H1 (cell line): ENCODE measurements around the gene PPP1R15B. TPM values are rescaled to one million over a fixed set of nuclear protein-coding genes. Genes with fewer than 3 reads are reported as not detected.

Experiments
- CTCF ChIA-PET: fragments of 300-600 bp; sonication (Branson Sonifier 250); formaldehyde crosslinking; loops from one replicate; lab custom pipeline; 2021; ENCODE audit not compliant: partially characterized antibody; lab: Charles Lee
- POLR2A ChIA-PET: fragments of 300-600 bp; sonication (Branson Sonifier 250); formaldehyde crosslinking; loops from one replicate; lab custom pipeline; 2021; ENCODE audit warnings: inconsistent platforms; ENCODE audit not compliant: partially characterized antibody; lab: Charles Lee
- DNase-seq, 2 experiments: peaks; one replicate each; pipeline versions ENCODE4 v3.0.0 to v3.0.0-alpha.2; 2010 to 2022; ENCODE audit warnings: low spot score in 2 of 2, low read depth in 1 of 2, mixed read lengths in 1 of 2
- FAIRE-seq: peaks from 2 replicates; lab custom pipeline; 2011; peaks lifted over from hg19 to GRCh38; lab: Jason Lieb, UNC
- H2AFZ ChIP-seq: 2 replicates; pipeline ENCODE4 v1.8.1; 2012; ENCODE audit warnings: low read length, inconsistent platforms
- H2AK5ac ChIP-seq: 2 replicates; pipeline ENCODE4 v1.6.1; 2013; ENCODE audit warnings: low read depth, low read length
- H2BK120ac ChIP-seq: replicated peaks from 2 replicates; pipeline ENCODE3; 2013; ENCODE audit warnings: low read depth, low read length, inconsistent platforms
- H2BK12ac ChIP-seq: 2 replicates; pipeline ENCODE4 v1.6.1; 2013; ENCODE audit warnings: low read depth, low read length
- H2BK15ac ChIP-seq: 2 replicates; pipeline ENCODE4 v1.6.1; 2013; ENCODE audit warnings: low read length
- H2BK20ac ChIP-seq: 2 replicates; pipeline ENCODE4 v1.6.1; 2013; ENCODE audit warnings: low read length
- H2BK5ac ChIP-seq: 2 replicates; pipeline ENCODE4 v1.6.1; 2013; ENCODE audit warnings: low read depth, low read length
- H3K14ac ChIP-seq: 2 replicates; pipeline ENCODE4 v1.6.1; 2013; ENCODE audit warnings: inconsistent platforms; ENCODE audit not compliant: insufficient read length
- H3K18ac ChIP-seq: 2 replicates; pipeline ENCODE4 v1.6.1; 2013; ENCODE audit warnings: low read length; ENCODE audit errors: extremely low read depth
- H3K23ac ChIP-seq: 2 replicates; pipeline ENCODE4 v1.6.1; 2013; ENCODE audit warnings: inconsistent platforms; ENCODE audit not compliant: insufficient read length
- H3K23me2 ChIP-seq: 2 replicates; pipeline ENCODE4 v1.6.1; 2013; ENCODE audit warnings: low read depth, low read length
- H3K27ac ChIP-seq: 2 replicates; pipeline ENCODE4 v1.6.1; 2011; ENCODE audit warnings: low read depth, low read length, inconsistent platforms
- H3K27me3 ChIP-seq, 4 experiments: replicated peaks in 1 of 4; 1 replicate in 1 of 4; 2 replicates in 3 of 4; pipeline versions ENCODE4 v1.6.1 to v1.8.1; 2011 to 2013; ENCODE audit warnings: low read length in 3 of 4, mild to moderate bottlenecking in 3 of 4, inconsistent platforms in 2 of 4, mixed read lengths in 2 of 4, moderate library complexity in 1 of 4; ENCODE audit not compliant: control insufficient read depth in 3 of 4, insufficient read depth in 3 of 4; ENCODE audit errors: extremely low read depth in 1 of 4
- H3K36me3 ChIP-seq, 4 experiments: 2 replicates each; pipeline versions ENCODE4 v1.6.1 to v1.8.1; 2011 to 2013; ENCODE audit warnings: mild to moderate bottlenecking in 4 of 4, low read length in 3 of 4, moderate library complexity in 2 of 4, control low read depth in 1 of 4, inconsistent platforms in 1 of 4; ENCODE audit not compliant: insufficient read depth in 4 of 4, control insufficient read depth in 2 of 4
- H3K4ac ChIP-seq: replicated peaks from 2 replicates; pipeline ENCODE3; 2013; ENCODE audit warnings: low read length, low read depth, mixed read lengths, inconsistent platforms; ENCODE audit not compliant: insufficient read length
- H3K4me1 ChIP-seq, 4 experiments: replicated peaks in 1 of 4; 1 replicate in 1 of 4; 2 replicates in 3 of 4; pipeline versions ENCODE4 v1.6.1 to v1.8.1; 2011 to 2013; ENCODE audit warnings: low read length in 3 of 4, inconsistent platforms in 2 of 4, mixed read lengths in 1 of 4; ENCODE audit not compliant: insufficient read depth in 4 of 4, control insufficient read depth in 3 of 4
- H3K4me2 ChIP-seq, 2 experiments: 2 replicates each; pipeline versions ENCODE4 v1.6.1 to v1.8.1; 2011 to 2013; ENCODE audit warnings: low read depth in 2 of 2, low read length in 2 of 2, control low read depth in 1 of 2, inconsistent platforms in 1 of 2, mild to moderate bottlenecking in 1 of 2; ENCODE audit not compliant: insufficient read depth in 1 of 2
- H3K4me3 ChIP-seq, 4 experiments: fragments of 200-600, 300-600 bp in 1 of 4; sonication (generic), shearing (Covaris generic), sonication (Bioruptor Twin) in 1 of 4; 2 replicates each; pipeline versions ENCODE4 v1.5.1 to v1.8.1; 2011 to 2016; ENCODE audit warnings: low read length in 4 of 4, low read depth in 3 of 4, control low read depth in 2 of 4, inconsistent platforms in 2 of 4, mild to moderate bottlenecking in 2 of 4, mixed read lengths in 1 of 4, moderate library complexity in 1 of 4; ENCODE audit not compliant: insufficient read depth in 2 of 4; ENCODE audit errors: extremely low read depth in 1 of 4
- H3K56ac ChIP-seq: replicated peaks from 2 replicates; pipeline ENCODE3; 2013; ENCODE audit warnings: low read depth, mild to moderate bottlenecking, mixed read lengths, low read length, inconsistent platforms; ENCODE audit not compliant: insufficient read length
- H3K79me1 ChIP-seq: 2 replicates; pipeline ENCODE4 v1.6.1; 2013; ENCODE audit warnings: low read depth, low read length, control low read depth
- H3K79me2 ChIP-seq, 2 experiments: 2 replicates each; pipeline versions ENCODE4 v1.6.1 to v1.8.1; 2012 to 2013; ENCODE audit warnings: low read length in 2 of 2, mild to moderate bottlenecking in 2 of 2, inconsistent platforms in 1 of 2; ENCODE audit not compliant: insufficient read depth in 2 of 2, control insufficient read depth in 1 of 2
- H3K9ac ChIP-seq, 4 experiments: replicated peaks in 1 of 4; 1 replicate in 1 of 4; 2 replicates in 3 of 4; pipeline versions ENCODE4 v1.6.1 to v1.8.1; 2011 to 2013; ENCODE audit warnings: low read depth in 3 of 4, low read length in 3 of 4, control low read depth in 2 of 4, mild to moderate bottlenecking in 2 of 4, moderate library complexity in 2 of 4, inconsistent platforms in 1 of 4; ENCODE audit errors: extremely low read depth in 1 of 4
- H3K9me3 ChIP-seq, 2 experiments: 2 replicates each; pipeline versions ENCODE4 v1.6.1 to v1.8.1; 2012 to 2013; ENCODE audit warnings: mild to moderate bottlenecking in 2 of 2, moderate library complexity in 2 of 2, control low read depth in 1 of 2, inconsistent platforms in 1 of 2, low read depth in 1 of 2, low read length in 1 of 2, mixed read lengths in 1 of 2; ENCODE audit not compliant: insufficient read depth in 2 of 2
- H4K20me1 ChIP-seq, 2 experiments: replicated peaks in 1 of 2; 2 replicates each; pipeline versions ENCODE3 to v1.8.1; 2011 to 2013; ENCODE audit warnings: inconsistent platforms in 2 of 2, low read length in 2 of 2, mild to moderate bottlenecking in 1 of 2; ENCODE audit not compliant: insufficient read depth in 2 of 2, control insufficient read depth in 1 of 2
- H4K5ac ChIP-seq: 2 replicates; pipeline ENCODE4 v1.6.1; 2013; ENCODE audit warnings: low read length, low read depth, mixed read lengths, inconsistent platforms; ENCODE audit not compliant: insufficient read length
- H4K8ac ChIP-seq: 2 replicates; pipeline ENCODE4 v1.8.0; 2013; ENCODE audit warnings: mild to moderate bottlenecking, moderate library complexity, low read length, inconsistent platforms; ENCODE audit not compliant: insufficient read depth; ENCODE audit errors: extremely low read depth
- H4K91ac ChIP-seq: replicated peaks from 2 replicates; pipeline ENCODE3; 2013; ENCODE audit warnings: low read length, mixed read lengths, inconsistent platforms; ENCODE audit not compliant: insufficient read length
- BACH1 ChIP-seq: IDR thresholded peaks from 2 replicates; pipeline ENCODE4 v1.6.1; 2012; ENCODE audit warnings: low read length, improper control_type of control experiment
- CTBP2 ChIP-seq: IDR thresholded peaks from 2 replicates; pipeline ENCODE4 v1.7.0; 2011; ENCODE audit warnings: borderline replicate concordance, mild to moderate bottlenecking, moderate library complexity, mixed read lengths, low read length; ENCODE audit not compliant: insufficient read depth, insufficient read length
- EGR1 ChIP-seq: IDR thresholded peaks from 2 replicates; pipeline ENCODE4 v1.6.1; 2011; ENCODE audit warnings: low read depth, low read length, borderline replicate concordance
- FOSL1 ChIP-seq: IDR thresholded peaks from 2 replicates; pipeline ENCODE4 v1.6.1; 2011; ENCODE audit warnings: mild to moderate bottlenecking, low read depth, low read length, moderate library complexity; ENCODE audit not compliant: insufficient read depth
- JUN ChIP-seq: IDR thresholded peaks from 2 replicates; pipeline ENCODE4 v1.6.1; 2011; ENCODE audit warnings: low read depth, mild to moderate bottlenecking, improper control_type of control experiment, low read length
- JUND ChIP-seq: IDR thresholded peaks from 2 replicates; pipeline ENCODE4 v1.6.1; 2011; ENCODE audit warnings: mild to moderate bottlenecking, improper control_type of control experiment, low read length
- MAFK ChIP-seq: IDR thresholded peaks from 2 replicates; pipeline ENCODE4 v1.6.1; 2012; ENCODE audit warnings: low read depth, mild to moderate bottlenecking, improper control_type of control experiment, low read length
- PHF8 ChIP-seq: fragments of 200-600 bp; sonication (generic); conservative IDR thresholded peaks from 2 replicates; pipeline ENCODE4 v1.7.1; 2012; ENCODE audit warnings: low read depth, mild to moderate bottlenecking, inconsistent platforms, low read length, moderate library complexity
- POLR2AphosphoS5 ChIP-seq: IDR thresholded peaks from 2 replicates; pipeline ENCODE4 v1.6.1; 2011; ENCODE audit warnings: low read depth, low read length
- RNF2 ChIP-seq: fragments of 200-900, 300-1000 bp; sonication (generic); IDR thresholded peaks from 2 replicates; pipeline ENCODE4 v1.7.1; 2016; ENCODE audit warnings: borderline replicate concordance, low read depth, mild to moderate bottlenecking, antibody characterized with exemption, low read length; ENCODE audit not compliant: poor library complexity, severe bottlenecking; ENCODE audit errors: missing control alignments
- SIN3A ChIP-seq, 2 experiments: IDR thresholded peaks in 1 of 2; conservative IDR thresholded peaks in 1 of 2; 2 replicates each; pipeline ENCODE4 v1.6.1; 2011 to 2012; ENCODE audit warnings: low read length in 2 of 2, improper control_type of control experiment in 1 of 2, low read depth in 1 of 2, mild to moderate bottlenecking in 1 of 2
- SIX5 ChIP-seq: IDR thresholded peaks from 2 replicates; pipeline ENCODE4 v1.6.1; 2011; ENCODE audit warnings: mild to moderate bottlenecking, low read depth, low read length
- TBP ChIP-seq: IDR thresholded peaks from 2 replicates; pipeline ENCODE4 v1.6.1; 2011; ENCODE audit warnings: low read depth, low read length, improper control_type of control experiment
- TCF12 ChIP-seq: IDR thresholded peaks from 2 replicates; pipeline ENCODE4 v1.6.1; 2011; ENCODE audit warnings: low read depth, mild to moderate bottlenecking, low read length
- TEAD4 ChIP-seq: IDR thresholded peaks from 2 replicates; pipeline ENCODE4 v1.6.1; 2012; ENCODE audit warnings: low read depth, low read length, inconsistent platforms, mixed read lengths
- WGBS, 2 experiments: shearing (Covaris generic) in 1 of 2; methylation state at CpG; one replicate each; pipeline versions ENCODE4 v1.1.6 to v1.1.7; 2013 to 2015; ENCODE audit warnings: low lambda C conversion rate in 2 of 2, mixed read lengths in 2 of 2, inconsistent platforms in 1 of 2, low coverage in 1 of 2, missing lambda C conversion rate in 1 of 2; ENCODE audit not compliant: insufficient replicate concordance in 2 of 2, insufficient coverage in 1 of 2, insufficient read length in 1 of 2; ENCODE audit errors: extremely low coverage in 1 of 2, missing lambda C conversion rate in 1 of 2; 5-methylcytosine and 5-hydroxymethylcytosine counted together
- polyA plus RNA-seq, 7 experiments: library from polyadenylated mRNA; depleted of rRNA in 3 of 7; stranded (reverse) in 5 of 7; unstranded in 2 of 7; fragments of >200 nt in 5 of 7; fragments of 200-250 nt in 2 of 7; gene quantifications; 1 replicate in 5 of 7; 2 replicates in 1 of 7; 4 replicates in 1 of 7; pipeline versions ENCODE4 v1.2.1 to v1.2.3, GENCODE V29; 2011 to 2013; ENCODE audit warnings: missing spikeins in 2 of 7, mixed read lengths in 2 of 7
- total RNA-seq: library from RNA; stranded (reverse); fragmentation: NEBNext Ultra II Directional; extraction: Animal tissue kit (Norgen Biotek cat#: 25700); gene quantifications from 2 replicates; pipeline ENCODE4 v1.2.1, GENCODE V29; 2021

Gene PPP1R15B
- total and polyA plus RNA-seq, 2 of the 8 experiments (the other 6 are each of a cell fraction or from before 2014, with no cell fraction given): 14.4 to 72.2 TPM

GRCh38 chr1:204404629-204405028 lies 7.0 kb downstream of the PPP1R15B start:
- Histone ChIP-seq H3K23ac (no peak overlapping the region), H2BK20ac (no peak overlapping the region), H3K14ac (no peak overlapping the region), H3K23me2 (peaks cover 6% of the 10 kb centered on the region), H3K4me2 (no peak overlapping the region), H3K27ac (no peak overlapping the region), H2BK5ac (no peak overlapping the region), H2BK15ac (no peak overlapping the region), H2AFZ (no peak overlapping the region), H3K36me3 (peaks cover 14 to 56% (median 20%) of the 10 kb centered on the region in 4 experiments), H3K4me3 (no peak overlapping the region), H2BK120ac (no peak overlapping the region), H3K9ac (no peak overlapping the region), H3K79me1 (no peaks in the 10 kb centered on the region; the same call in 1 of the 2 replicates), H3K4ac (no peak overlapping the region), H3K56ac (no peak overlapping the region), H4K91ac (no peak overlapping the region), H3K9me3 (no peaks in the 10 kb centered on the region), H2AK5ac (no peak overlapping the region), H3K18ac (no peak overlapping the region), H3K27me3 (no peaks in the 10 kb centered on the region), H2BK12ac (no peak overlapping the region), H4K8ac (no peak overlapping the region), H3K4me1 (no peaks in the 10 kb centered on the region; a peak in 1 of 7 replicates), H4K5ac (no peak overlapping the region), H4K20me1 (peaks cover 16 to 28% of the 10 kb centered on the region in 2 experiments), H3K79me2 (peaks cover 27 to 67% of the 10 kb centered on the region in 2 experiments)
- 86% methylated on average over 2 of the region's 2 CpGs; no CpG with 5 or more reads in 1 of the 2 experiments for WGBS, 2 experiments
- POLR2A ChIA-PET: interaction anchor here (1.1 kb wide), 1 partner anchor 18 kb away, joined by 3 read pairs; no protein-coding TSS in a partner anchor
- DNase-seq (no peak), FAIRE-seq (no peak)
- CTCF ChIA-PET: no interaction called here
- TF ChIP-seq SIX5: no peak
- TF ChIP-seq EGR1: no peak
- TF ChIP-seq BACH1: no peak
- no peak for TF ChIP-seq TCF12
- no peak for TF ChIP-seq POLR2AphosphoS5
- no peak for TF ChIP-seq TEAD4
- TF ChIP-seq PHF8: no peak
- no peak for TF ChIP-seq CTBP2
- TF ChIP-seq TBP: no peak
- no peak for TF ChIP-seq JUN
- TF ChIP-seq SIN3A (conservative IDR thresholded peaks at IDR 0.05 in 1 of 2, IDR thresholded peaks at IDR 0.05 in 1 of 2; ENCODE audit: low read depth in 1 of 2, low read length in 2 of 2): no peak
- no peak for TF ChIP-seq JUND
- no peak for TF ChIP-seq FOSL1
- TF ChIP-seq MAFK: no peak
- TF ChIP-seq RNF2: no peak
